Putamen (tissue), 1 donor: ENCODE results near the gene ZNF835.
"Not testable (repeated sequence)": the region's sequence is repeated elsewhere in the genome, so short reads cannot be mapped to it uniquely, and the experiment has no call there.

Experiments
- DNase-seq: peaks from one replicate; pipeline ENCODE4 v3.0.0-alpha.2; 2016; ENCODE audit warnings: low spot score

Gene ZNF835

GRCh38 chr19:56671613-56671994 lies at the start of gene ZNF835:
TSS of gene ZNF835 (minus strand) at chr19:56671757. CDS start at chr19:56665198, 6,559 bp downstream.
- peak; percentile 95 for DNase-seq

- peak; percentile 82 for DNase-seq
Measured at GRCh38 chr19:56720281-56720680, 48.7 kb upstream of the ZNF835 start.

GRCh38 chr19:56718231-56718630 lies 46.7 kb upstream of the ZNF835 start:
- no peak for DNase-seq

GRCh38 chr19:56712611-56713276 lies 41.2 kb upstream of the ZNF835 start:
- DNase-seq, result peak; percentile 84

GRCh38 chr19:56710437-56710836 lies 38.9 kb upstream of the ZNF835 start:
- no peak for DNase-seq

GRCh38 chr19:56707821-56708220 lies 36.3 kb upstream of the ZNF835 start:
- DNase-seq, result peak; percentile 96

- no peak for DNase-seq
Measured at GRCh38 chr19:56705939-56706338, 34.4 kb upstream of the ZNF835 start.

- no peak for DNase-seq
Measured at GRCh38 chr19:56701895-56702294, 30.3 kb upstream of the ZNF835 start.

- DNase-seq, result no peak
Measured at GRCh38 chr19:56699552-56699951, 28.0 kb upstream of the ZNF835 start.

GRCh38 chr19:56692206-56692895 lies 20.8 kb upstream of the ZNF835 start:
- DNase-seq, result peak; percentile 87

- no peak for DNase-seq
Measured at GRCh38 chr19:56690670-56691069, 19.1 kb upstream of the ZNF835 start.

- DNase-seq, result no peak
Measured at GRCh38 chr19:56689198-56689597, 17.6 kb upstream of the ZNF835 start.

- no peak for DNase-seq
Measured at GRCh38 chr19:56687031-56687430, 15.5 kb upstream of the ZNF835 start.

- DNase-seq, result no peak
Measured at GRCh38 chr19:56683116-56683515, 11.6 kb upstream of the ZNF835 start.

GRCh38 chr19:56681702-56682101 lies 10.1 kb upstream of the ZNF835 start:
- DNase-seq, result no peak

- DNase-seq, result no peak
Measured at GRCh38 chr19:56678205-56678604, 6.6 kb upstream of the ZNF835 start.

- not testable (repeated sequence) for DNase-seq
Measured at GRCh38 chr19:56672610-56673009, 1.1 kb upstream of the ZNF835 start.

- no peak for DNase-seq
Measured at GRCh38 chr19:56670961-56671612, 470 bp downstream of the ZNF835 start.

GRCh38 chr19:56670401-56670960 lies 1.1 kb downstream of the ZNF835 start:
- DNase-seq, result no peak

GRCh38 chr19:56668676-56669075 lies 2.9 kb downstream of the ZNF835 start:
- DNase-seq, result no peak

- no peak for DNase-seq
Measured at GRCh38 chr19:56667311-56667870, 4.2 kb downstream of the ZNF835 start.

- no peak for DNase-seq
Measured at GRCh38 chr19:56664511-56664910, 7.0 kb downstream of the ZNF835 start.
